Pancreas (tissue), 10 donors: ENCODE data around the gene LOXL1. TPM values are rescaled to one million over a fixed set of nuclear protein-coding genes. Genes with fewer than 3 reads are reported as not detected.

Experiments used
- ATAC-seq, 4 donors: fragments of 200-7000 bp; cut with Tn5 transposase; one replicate each; pipeline versions ENCODE4 v1.8.0 to v1.9.1; 2020; ENCODE audit warnings: mild to moderate bottlenecking in 4 of 4, moderate library complexity in 4 of 4
- DNase-seq, 6 donors: peaks; one replicate each; pipeline ENCODE4 v3.0.0-alpha.2; 2020
- FAIRE-seq: peaks from 2 replicates; lab custom pipeline; 2012; peaks lifted over from hg19 to GRCh38; lab: Jason Lieb, UNC
- H3K27ac ChIP-seq, 4 donors: fragments of 200-600 bp; sonication (generic); 1 replicate in 3 of 4; 2 replicates in 1 of 4; pipeline versions ENCODE4 v1.5.0 to v1.8.0; 2020
- H3K27me3 ChIP-seq, 4 donors: fragments of 200-600 bp; one replicate each; pipeline ENCODE4 v1.8.0; 2021
- H3K36me3 ChIP-seq, 3 donors: fragments of 200-600 bp; sonication (generic) in 1 of 3; one replicate each; pipeline versions ENCODE4 v1.5.0 to v1.8.0; 2020 to 2021
- H3K4me1 ChIP-seq, 3 donors: fragments of 200-600 bp; one replicate each; pipeline ENCODE4 v1.8.0; 2021
- H3K4me3 ChIP-seq, 4 donors: fragments of 200-600 bp; sonication (generic) in 2 of 4; one replicate each; pipeline versions ENCODE4 v1.5.0 to v1.8.0; 2020 to 2021
- H3K9me3 ChIP-seq, 4 donors: fragments of 200-600 bp; one replicate each; pipeline ENCODE4 v1.8.0; 2021
- WGBS, 2 donors: extraction: QIAGEN DNeasy Blood & Tissue Kit; methylation state at CpG; one replicate each; pipeline ENCODE4 v1.1.7; 2013; 5-methylcytosine and 5-hydroxymethylcytosine counted together
- intact Hi-C, 3 donors: fragments of 100-400 bp; cut with DNase I; formaldehyde crosslinking; loops; one replicate each; pipeline versions ENCODE4 v1.11.1 to v1.14.2; 2022
- polyA plus RNA-seq, 2 donors: library from polyadenylated mRNA; stranded (reverse); fragments of 200-250 nt; gene quantifications; one replicate each; pipeline ENCODE4 v1.2.3, GENCODE V29; 2013
- total RNA-seq, 6 donors: library from RNA; stranded (reverse); fragmentation: NEBNext Ultra II Directional in 4 of 6; extraction: Animal tissue kit (Norgen Biotek cat#: 25700) in 4 of 6; gene quantifications; one replicate each; pipeline versions ENCODE4 v1.2.1 to v1.2.4, GENCODE V29; 2021 to 2023
- TF ChIP-seq, protein P1 (sequence below), 4 donors: fragments of 200-600 bp; sonication (generic) in 3 of 4; IDR thresholded peaks; one replicate each; pipeline versions ENCODE4 v1.5.0 to v1.8.0; 2021; ENCODE audit warnings: antibody characterized with exemption in 4 of 4
- donor health status: healthy with polysubstance abuse.
- donor health status: DM: no; HTN: no; CAD: no; lungs with moderate emphysema.
- donor health status: DM: no; HTN: no; CAD: no.
- donor health status: control.
- donor health status: control.
- donor health status: Bipolar disorder and iron deficiency.
- donor health status: DM: yes; HTN: yes; CAD: no.
- donor health status: DM: no; HTN: no; CAD: no.
- donor health status: DM: no; HTN: no; CAD: no.
- donor health status: DM: yes; HTN: yes; CAD: no.

The LOXL1 gene
- total and polyA plus RNA-seq, 8 donors: 2.2 to 14.9 (median 5.5) TPM

DNA sequence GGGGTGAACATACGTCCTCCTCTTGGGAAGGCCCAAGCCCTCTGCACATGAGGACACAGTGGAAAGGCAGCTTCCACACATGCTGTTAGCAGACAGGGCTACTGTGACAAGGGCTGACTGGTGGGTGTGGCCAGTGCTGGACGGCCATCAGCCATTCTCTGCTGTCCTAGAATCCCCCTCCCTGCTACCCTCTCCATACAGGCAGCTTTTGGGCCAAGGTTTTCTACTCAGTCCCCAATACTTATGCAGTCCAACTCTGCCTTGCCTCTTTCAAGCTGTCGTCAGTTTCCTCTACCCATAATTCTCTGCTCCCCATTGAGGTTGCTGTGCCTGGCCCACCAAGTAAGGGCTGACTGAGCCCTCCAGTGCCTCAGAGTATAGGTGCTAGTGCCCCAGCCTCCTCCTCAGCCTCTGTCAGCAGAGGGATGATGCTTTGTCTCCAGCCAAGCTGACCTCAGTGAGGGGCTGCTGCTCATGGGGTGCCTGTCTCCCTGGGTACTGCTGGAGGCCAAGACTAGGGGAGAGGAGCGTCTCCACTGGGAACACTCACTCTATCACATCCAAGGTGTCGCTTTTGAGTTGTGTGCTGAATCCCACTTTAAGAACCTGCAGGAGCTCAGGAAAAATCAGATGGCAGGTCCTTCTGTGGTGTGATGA lies 2.8 kb downstream of the LOXL1 start:
- 69 to 75% methylated on average over 5 of the region's 5 CpGs for whole genome bisulfite sequencing, 2 donors
- Histone ChIP-seq H3K9me3 (no peaks in the 10 kb centered on the region), H3K4me1 (peaks cover 5 to 11% (median 5%) of the 10 kb centered on the region in 3 donors), H3K36me3 (no peaks in the 10 kb centered on the region), H3K27ac (no peak overlapping the region), H3K4me3 (no peak overlapping the region), H3K27me3 (no peaks in the 10 kb centered on the region)
- ATAC-seq (no peak), DNase-seq (no peak), FAIRE-seq (no peak)
- TF ChIP-seq, protein P1, sequence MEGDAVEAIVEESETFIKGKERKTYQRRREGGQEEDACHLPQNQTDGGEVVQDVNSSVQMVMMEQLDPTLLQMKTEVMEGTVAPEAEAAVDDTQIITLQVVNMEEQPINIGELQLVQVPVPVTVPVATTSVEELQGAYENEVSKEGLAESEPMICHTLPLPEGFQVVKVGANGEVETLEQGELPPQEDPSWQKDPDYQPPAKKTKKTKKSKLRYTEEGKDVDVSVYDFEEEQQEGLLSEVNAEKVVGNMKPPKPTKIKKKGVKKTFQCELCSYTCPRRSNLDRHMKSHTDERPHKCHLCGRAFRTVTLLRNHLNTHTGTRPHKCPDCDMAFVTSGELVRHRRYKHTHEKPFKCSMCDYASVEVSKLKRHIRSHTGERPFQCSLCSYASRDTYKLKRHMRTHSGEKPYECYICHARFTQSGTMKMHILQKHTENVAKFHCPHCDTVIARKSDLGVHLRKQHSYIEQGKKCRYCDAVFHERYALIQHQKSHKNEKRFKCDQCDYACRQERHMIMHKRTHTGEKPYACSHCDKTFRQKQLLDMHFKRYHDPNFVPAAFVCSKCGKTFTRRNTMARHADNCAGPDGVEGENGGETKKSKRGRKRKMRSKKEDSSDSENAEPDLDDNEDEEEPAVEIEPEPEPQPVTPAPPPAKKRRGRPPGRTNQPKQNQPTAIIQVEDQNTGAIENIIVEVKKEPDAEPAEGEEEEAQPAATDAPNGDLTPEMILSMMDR (IDR thresholded peaks at IDR 0.05): no peak
- intact Hi-C loops: no loop called here

DNA sequence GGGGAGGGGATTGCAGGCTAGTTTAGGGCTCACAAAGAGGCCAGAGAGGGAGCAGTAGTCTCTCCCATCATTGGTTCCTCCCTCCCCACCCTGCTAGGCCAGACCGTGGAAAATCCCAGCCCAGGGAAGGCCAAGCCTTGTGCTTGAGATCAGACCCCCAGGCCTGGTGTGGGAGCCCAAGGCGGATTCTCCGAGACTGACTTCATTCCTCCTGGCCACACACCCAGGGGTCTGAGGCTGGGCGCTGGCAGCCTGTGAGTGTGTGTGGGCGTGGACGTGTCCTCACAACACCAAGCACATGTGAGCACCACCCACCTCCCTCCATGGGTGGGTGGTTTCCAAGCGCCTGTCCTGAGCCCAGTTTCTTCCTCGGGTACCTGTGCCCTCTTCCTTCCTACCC lies 4.1 kb downstream of the LOXL1 start:
- TF ChIP-seq, protein P1 (IDR thresholded peaks at IDR 0.05): no peak
- H3K27me3 ChIP-seq: no peaks in the 10 kb centered on the region
- H3K4me3 ChIP-seq: no peak overlapping the region
- 85 to 88% methylated on average over 8 of the region's 8 CpGs for WGBS, 2 donors
- DNase-seq: peak in 1 of 6 donors; percentile 32
- intact Hi-C loops: no loop called here
- H3K4me1 ChIP-seq: peaks cover 5 to 20% (median 12%) of the 10 kb centered on the region in 3 donors
- FAIRE-seq: no peak
- H3K36me3 ChIP-seq: no peaks in the 10 kb centered on the region
- H3K9me3 ChIP-seq: no peaks in the 10 kb centered on the region
- ATAC-seq: no peak
- H3K27ac ChIP-seq: no peak overlapping the region

DNA sequence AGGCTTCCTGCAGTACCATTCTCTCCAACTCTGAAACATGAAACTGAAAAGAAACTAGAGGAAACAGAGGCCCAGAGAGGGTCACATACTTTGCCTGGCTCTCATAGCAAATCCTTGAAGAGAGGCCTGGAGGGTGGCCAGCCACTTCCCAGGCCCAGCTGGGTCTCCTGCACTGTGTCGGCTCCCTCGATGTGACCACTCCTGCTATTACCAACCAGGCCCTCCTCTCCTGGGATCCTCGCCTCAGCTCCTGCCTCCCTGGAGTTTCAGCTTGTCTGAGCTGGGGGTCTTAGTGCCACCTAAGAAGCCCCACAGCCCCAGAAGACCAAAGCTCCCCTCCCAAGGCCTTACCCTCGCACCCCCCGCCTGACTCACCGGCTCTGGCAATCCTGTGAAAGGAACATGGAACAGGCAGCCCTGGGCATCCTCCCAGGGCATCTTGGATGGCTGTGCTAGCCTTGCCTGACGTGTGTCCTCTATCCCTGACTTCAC lies 4.6 kb downstream of the LOXL1 start:
- Histone ChIP-seq H3K4me3 (no peak overlapping the region), H3K9me3 (no peaks in the 10 kb centered on the region), H3K4me1 (peaks cover 5 to 20% (median 12%) of the 10 kb centered on the region in 3 donors), H3K36me3 (no peaks in the 10 kb centered on the region), H3K27ac (no peak overlapping the region), H3K27me3 (no peaks in the 10 kb centered on the region)
- WGBS, 2 donors: 84 to 86% methylated on average over 6 to 7 of the region's 7 CpGs
- TF ChIP-seq, protein P1 (IDR thresholded peaks at IDR 0.05): no peak
- DNase-seq: peak in 1 of 6 donors; percentile 42
- no peak for ATAC-seq
- intact Hi-C loops: no loop called here
- no peak for FAIRE-seq

DNA sequence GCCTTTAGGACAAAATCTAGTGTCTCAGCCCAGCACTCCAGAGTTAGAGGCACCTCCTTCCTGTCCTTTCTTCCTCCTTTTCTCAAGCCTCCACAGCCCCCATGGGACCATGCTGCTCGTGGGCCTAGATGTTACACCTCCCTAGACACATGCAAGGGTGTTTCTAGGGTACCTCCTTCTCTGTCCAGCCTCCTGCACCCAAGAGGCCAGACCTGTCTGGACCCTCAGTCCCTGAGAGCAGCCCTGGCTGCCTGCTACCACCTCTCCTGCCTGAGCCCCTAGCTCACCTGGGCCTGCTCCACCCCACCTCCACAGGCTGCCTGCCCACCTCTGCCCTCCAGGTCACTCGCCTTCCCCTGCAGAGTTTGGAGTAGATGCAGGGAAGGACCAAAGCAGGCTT lies 5.2 kb downstream of the LOXL1 start:
- H3K27ac ChIP-seq: no peak overlapping the region
- TF ChIP-seq, protein P1 (IDR thresholded peaks at IDR 0.05): no peak
- H3K4me3 ChIP-seq: no peak overlapping the region
- no peaks in the 10 kb centered on the region for H3K9me3 ChIP-seq
- H3K4me1 ChIP-seq: peaks cover 5 to 20% (median 12%) of the 10 kb centered on the region in 3 donors
- FAIRE-seq (no peak), DNase-seq (peak in 1 of 6 donors; percentile 32), ATAC-seq (no peak)
- WGBS, 2 donors: 66 to 78% methylated on average over 2 of the region's 2 CpGs
- H3K36me3 ChIP-seq: no peaks in the 10 kb centered on the region
- intact Hi-C loops: no loop called here
- H3K27me3 ChIP-seq: no peaks in the 10 kb centered on the region
